GM21723 (cell line): ENCODE data around the gene ARL4A.

Source experiments
- ATAC-seq: cut with Tn5 transposase; IDR thresholded peaks from one replicate; pipeline ENCODE4 v1.9.1; 2021; ENCODE audit warnings: mild to moderate bottlenecking, moderate library complexity; ENCODE audit not compliant: unreplicated experiment

Gene ARL4A

DNA sequence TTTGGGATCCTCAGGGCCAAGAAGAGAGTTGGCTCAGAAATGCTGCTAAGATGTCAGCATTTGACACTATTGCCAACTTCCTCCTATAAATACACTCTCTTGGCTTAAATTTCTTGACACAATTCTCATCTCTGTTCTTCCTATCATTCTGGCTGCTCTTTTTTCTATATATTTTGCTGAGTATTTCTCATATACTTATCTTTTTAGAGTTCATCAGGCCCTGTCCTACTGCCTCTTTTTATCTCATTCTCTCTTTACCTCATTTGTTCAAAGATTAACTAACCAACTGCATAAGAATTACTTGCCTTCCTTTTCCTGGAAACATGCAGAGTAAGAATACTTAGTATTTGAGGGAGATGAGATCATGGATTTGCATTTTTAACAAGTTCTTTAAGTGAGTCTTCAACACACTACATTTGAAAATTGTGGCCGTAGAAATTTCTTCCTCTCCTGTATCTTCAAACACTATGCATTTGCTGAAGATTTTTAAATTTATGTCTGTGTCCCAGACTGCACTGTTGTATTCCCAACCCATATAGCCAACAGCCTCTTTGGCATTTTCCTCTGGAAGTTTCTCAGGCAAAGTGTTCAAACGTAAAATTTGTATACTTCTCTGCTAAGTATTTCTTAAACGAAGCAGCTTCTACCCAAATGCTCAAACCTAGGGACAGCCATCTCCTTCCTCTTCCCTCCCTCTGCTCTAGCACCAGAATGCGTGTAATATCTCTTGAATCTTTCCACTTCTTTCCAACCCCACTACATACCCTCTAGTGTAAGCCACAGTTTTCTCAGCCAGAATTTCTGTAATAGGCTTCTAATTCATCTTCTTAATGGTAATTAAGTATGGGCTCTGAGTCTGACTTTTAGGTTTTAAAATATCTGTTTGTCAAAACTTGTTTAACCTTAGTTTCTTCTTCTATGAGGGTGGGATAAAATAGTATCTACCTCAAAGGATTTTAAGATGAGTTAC, 35.5 kb downstream of the ARL4A start:
- no peak for ATAC-seq

DNA sequence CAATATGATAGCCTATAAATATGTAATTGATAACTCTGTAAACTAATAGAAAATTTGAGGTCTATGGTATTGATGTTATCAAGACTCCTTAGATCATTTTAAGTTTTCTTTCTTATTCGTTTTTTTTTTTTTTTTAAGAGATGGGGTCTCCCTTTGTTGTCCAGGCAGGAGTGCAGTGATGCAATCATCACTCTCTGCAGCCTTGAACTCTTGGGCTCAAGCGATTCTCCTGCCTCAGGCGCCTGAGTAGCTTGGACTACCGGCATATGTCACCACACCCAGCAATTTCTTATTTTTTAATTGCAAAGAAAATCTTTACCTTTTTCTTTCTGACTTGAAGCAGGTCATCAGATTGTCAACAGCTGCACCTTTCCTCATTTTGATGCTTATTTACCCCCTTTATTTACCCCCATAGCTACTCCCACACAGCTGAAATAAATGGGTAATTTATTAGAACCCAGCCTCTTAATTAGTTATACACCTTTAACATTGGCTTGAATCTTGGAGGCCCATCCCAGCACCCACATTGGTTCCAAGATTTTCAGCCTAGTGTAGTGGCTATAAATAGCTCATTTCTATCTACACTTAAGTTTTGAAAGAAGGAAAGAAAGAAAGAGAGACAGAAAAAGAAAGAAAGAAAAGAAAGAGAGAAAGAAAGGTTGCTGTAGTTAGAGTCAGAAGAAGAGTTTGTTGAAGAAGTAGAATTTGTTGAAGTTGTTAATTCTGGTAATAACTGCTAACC, 38.3 kb downstream of the ARL4A start:
- no peak for ATAC-seq

DNA sequence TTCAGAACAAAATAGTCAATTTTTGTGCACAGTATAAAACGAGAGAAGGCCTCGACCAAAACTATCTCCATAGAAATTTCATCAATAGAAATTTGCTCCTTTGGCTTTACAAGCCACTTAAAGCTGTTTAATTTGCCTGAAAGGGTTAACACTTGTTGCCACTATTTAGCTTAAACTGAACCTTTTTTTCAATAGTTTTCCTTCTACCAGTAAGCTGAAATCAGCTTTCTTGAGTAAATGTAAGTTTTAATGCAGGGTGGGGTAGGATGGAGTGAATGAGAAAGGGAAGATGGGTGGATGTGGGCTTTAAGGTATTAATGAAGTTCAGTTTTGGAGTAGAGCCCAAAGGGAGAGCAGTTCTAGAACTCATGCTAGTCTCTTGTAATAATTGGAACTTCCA, 39.5 kb downstream of the ARL4A start:
- no peak for ATAC-seq

DNA sequence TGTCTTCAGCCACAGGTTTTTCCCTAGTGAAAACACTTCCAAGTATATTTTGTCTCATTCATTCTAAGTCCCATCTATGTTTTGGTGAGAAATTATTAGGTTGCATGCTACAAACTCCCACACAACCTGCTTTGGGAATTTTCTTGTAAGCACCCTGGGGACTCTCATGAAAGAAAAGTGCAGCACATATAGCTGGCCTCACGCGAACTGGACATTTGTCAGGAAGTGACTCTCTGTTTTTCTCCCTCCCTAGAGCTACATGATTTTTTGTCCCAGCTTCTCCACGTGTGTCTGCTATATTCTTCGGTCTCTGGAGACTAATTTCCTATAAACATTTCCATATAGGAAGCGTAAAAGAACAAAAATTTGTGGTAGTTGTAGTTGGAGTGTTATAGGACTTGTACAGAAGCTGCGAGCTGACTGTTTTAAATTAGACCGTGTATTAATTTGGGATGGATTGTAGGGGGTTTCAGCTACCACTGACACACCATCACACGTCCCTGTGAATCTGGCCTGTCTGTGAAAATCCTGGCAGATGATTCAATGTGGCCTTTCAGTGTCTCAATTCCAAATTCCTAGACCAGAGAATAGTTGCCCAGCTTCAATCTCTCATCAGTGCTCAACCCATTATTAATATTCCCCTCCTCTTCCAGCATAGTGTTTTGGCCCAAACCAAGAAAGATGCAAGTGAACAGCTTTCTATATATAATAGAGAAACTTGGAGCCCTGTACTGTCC, 40.2 kb downstream of the ARL4A start:
- ATAC-seq, result no peak

DNA sequence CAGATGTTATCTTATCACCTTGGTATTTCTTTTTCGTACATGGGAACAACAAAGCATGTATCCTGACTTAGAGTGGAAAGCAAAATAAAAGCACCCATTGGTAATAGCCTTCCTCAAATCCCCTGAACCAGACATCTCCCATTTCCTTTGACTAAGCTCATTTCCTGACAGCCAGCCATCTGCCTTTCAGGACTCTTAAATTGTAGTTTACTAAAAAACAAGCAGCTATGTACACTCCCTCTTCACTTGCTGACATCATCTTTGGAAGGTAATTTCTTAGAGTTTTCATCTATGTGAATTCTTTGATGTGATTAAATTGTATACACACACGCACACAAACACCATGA, 40.7 kb downstream of the ARL4A start:
- ATAC-seq, result no peak

DNA sequence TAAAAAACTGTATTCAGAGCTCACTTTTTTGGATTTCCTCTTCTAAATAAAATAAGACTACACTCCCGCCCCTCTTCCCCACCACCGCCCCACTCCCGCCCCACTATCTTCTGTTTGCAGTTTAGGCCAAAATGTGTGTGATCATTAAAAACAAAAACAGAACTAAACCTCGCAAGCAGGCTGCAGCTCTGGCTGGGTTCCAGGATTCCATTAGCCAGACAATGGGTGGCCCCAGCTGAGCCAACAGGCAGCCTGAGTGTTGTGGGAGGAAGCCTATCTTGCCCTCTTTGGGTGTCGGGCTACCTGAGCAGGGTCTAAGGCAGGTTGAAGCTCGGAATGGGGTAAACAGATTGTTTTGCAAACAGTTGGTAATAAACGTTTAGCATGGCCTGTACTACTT, 41.7 kb downstream of the ARL4A start:
- no peak for ATAC-seq

DNA sequence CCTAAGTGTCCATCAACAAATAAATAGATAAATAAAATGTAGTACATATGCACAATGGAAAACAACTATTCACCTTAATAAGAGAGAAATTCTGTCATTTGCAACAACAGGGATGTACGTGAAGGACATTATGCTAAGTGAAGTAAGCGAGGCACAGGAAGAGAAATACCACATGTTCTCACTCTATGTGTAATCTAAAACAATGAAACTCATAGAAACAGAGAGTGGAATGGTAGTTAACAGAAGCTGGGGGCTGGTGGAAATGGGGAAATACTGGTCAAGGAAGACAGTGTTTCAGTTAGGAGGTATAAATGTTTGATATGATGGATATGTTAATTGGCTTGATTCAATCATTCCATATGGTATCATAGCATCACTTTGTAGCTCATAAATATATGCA, 43.1 kb downstream of the ARL4A start:
- ATAC-seq, result no peak

DNA sequence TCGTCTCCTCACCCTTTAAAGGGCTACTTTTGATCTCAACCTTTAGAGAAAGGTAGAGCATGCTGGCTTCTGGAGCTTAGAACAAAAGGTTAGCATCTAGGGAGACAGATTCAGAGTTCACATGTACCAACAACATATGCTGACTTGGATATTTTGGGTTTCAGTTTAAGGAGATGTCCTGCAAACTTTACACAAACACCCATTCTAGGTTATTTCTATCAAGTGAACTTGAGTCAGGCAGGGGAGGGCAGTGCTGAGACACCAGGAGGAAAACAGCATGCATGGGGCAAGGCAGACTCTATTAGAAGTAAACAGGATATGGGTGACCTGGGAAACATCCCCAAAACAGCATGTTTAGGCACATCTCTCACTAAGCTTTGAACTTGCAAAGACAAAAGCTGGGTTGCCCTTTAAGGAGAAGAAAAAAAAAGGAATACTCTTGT, 43.8 kb downstream of the ARL4A start:
- no peak for ATAC-seq

DNA sequence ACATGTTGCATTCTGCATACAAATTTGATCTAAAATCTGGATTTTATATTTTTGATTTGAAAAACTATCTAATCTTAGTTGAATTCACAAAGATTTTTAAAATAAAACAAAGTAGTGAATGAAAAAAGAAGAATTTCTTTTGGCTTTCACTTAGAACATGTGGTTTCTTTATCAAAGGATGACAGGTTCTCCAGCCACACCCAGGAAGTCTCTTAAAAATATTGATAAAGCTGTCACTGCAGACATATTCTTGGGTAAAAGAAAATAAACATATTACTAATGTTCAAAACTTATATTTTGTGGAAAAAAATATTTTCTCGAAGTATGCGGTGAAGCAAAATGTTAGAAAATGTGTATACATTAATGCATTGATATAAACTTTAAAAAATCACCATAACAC, 44.3 kb downstream of the ARL4A start:
- ATAC-seq, result no peak

DNA sequence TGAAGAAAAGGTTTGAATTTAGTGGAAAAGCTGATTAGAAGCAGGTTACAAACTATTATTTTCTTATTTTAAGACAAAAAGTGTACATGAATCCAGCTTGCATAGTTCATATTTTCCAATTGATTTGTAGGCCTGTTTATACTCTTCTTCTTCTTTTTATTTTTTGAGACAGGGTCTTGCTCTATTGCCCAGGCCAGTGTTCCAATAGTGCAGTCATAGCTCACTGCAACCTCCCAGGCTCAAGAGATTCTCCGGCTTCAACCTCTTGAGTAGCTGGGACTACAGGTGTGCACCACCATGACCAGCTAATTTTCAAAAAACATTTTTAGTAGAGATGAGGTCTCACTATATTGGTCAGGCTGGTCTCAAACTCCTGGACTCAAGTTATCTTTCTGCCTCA, 45.0 kb downstream of the ARL4A start:
- no peak for ATAC-seq

DNA sequence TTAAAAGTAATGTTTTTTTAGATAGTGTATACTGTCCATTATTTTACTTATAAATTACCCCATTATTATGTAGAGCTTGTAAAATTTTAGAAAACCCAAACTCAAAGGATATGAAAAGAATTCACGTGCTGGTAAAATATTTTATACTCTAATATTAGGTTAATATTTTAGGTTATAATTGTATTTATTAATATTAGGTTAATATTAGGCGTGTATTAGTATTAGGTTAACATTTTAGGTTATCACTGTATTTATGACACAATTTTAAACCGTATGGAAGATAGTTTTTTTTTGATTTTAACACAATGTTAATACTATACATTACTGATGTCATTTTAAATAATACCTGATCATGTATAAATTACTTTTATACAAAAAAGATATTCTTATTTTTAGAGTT, 48.5 kb downstream of the ARL4A start:
- ATAC-seq, result no peak

DNA sequence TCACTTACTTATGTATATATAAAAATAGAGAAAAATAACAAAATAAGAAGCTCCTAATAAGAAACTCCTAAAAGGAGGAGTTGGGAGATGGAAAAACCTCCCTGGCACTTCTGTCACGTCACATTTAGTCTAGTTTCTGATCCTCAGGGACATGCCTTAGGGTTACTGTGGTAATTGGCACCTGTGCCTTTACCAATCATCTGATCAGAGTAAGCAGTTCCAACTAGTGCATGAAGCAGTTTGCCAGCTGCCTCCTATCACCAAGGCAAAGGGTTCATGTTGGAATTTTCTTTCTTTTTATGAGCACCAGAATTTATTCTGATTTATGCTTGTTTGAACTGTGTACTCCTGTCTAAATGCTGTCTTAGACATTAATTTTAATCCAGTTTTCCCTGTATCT, 49.9 kb downstream of the ARL4A start:
- ATAC-seq, result no peak

DNA sequence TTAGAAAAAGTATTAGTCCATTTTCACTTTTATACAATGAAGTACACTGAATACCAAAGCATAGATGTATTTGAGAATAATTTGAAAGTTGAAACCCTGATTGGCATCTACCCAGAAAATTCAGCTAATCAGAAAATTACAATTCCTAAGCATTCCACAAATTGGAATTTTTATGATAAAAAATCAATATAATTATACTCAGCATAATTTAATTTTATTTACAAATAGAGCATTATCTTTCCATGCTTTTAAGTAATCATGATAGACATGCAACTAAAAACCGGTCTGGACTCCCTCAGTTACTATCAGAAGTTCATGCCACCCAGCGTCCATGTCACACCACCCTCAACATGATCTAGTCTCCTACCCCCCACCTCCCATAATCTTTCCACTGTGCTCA, 50.4 kb downstream of the ARL4A start:
- ATAC-seq, result no peak

DNA sequence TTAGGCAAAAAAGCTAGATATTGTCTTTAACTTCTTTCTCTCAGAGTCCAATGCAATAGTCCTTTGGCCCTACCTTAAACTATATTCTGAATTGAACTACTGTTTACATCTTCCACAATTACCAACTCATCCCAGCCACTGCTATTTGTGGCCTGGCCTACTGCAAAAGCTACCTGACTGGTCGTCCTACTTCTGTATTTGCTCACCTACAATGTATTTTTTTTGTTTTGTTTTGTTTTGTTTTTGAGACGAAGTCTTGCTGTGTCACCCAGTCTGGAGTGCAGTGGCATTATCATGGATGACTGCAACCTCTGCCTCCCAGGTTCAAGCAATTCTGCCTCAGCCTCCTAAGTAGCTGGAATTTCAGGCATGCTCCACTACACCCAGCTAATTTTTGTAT, 51.2 kb downstream of the ARL4A start:
- no peak for ATAC-seq
